ENCODE measurements around the gene CD58. TPM values are rescaled to one million over a fixed set of nuclear protein-coding genes. Genes with fewer than 3 reads are reported as not detected.

Gene CD58
- polyA plus RNA-seq, 1 experiment = 7.3 TPM

GRCh38 chr1:116493484-116494352 lies 77.1 kb downstream of the CD58 start:
- DNase-seq (ENCODE audit: low read depth, low spot score) = no peak
- no peaks in the 10 kb centered on the region; the same call in 1 of the 2 replicates for H3K9me3 ChIP-seq (ENCODE audit: control insufficient read depth, insufficient read depth, low read length)
- H3K27me3 ChIP-seq (ENCODE audit: control insufficient read depth, insufficient read depth, low read length) = peaks cover 3% of the 10 kb centered on the region
- H3K27ac ChIP-seq (ENCODE audit: low read depth, low read length) = no peak overlapping the region
- no peak for TF ChIP-seq CTCF (IDR thresholded peaks at IDR 0.05; ENCODE audit: low read depth, low read length)
- ChIA-PET CTCF (interaction anchor here (0.5 to 10.6 kb wide), 5 partner anchors 9 to 787 kb away, joined by 3 to 184 read pairs (median 11); no protein-coding TSS in a partner anchor), POLR2A (no interaction called here)
- no peak overlapping the region for H3K4me3 ChIP-seq (ENCODE audit: low read depth, low read length)

GRCh38 chr1:116493036-116493435 lies 77.8 kb downstream of the CD58 start:
- no peak for TF ChIP-seq CTCF (IDR thresholded peaks at IDR 0.05; ENCODE audit: low read depth, low read length)
- H3K27ac ChIP-seq (ENCODE audit: low read depth, low read length) = no peak overlapping the region
- POLR2A ChIA-PET = no interaction called here

GRCh38 chr1:116492358-116492811 lies 78.4 kb downstream of the CD58 start:
- ChIA-PET CTCF (interaction anchor here (2.1 to 10.6 kb wide), 2 partner anchors 8 to 353 kb away, joined by 11 to 184 read pairs; no protein-coding TSS in a partner anchor), POLR2A (no interaction called here)
- no peaks in the 10 kb centered on the region; the same call in 1 of the 2 replicates for H3K9me3 ChIP-seq (ENCODE audit: control insufficient read depth, insufficient read depth, low read length)
- H3K27ac ChIP-seq (ENCODE audit: low read depth, low read length) = no peak overlapping the region
- H3K4me3 ChIP-seq (ENCODE audit: low read depth, low read length) = no peak overlapping the region
- TF ChIP-seq CTCF (IDR thresholded peaks at IDR 0.05; ENCODE audit: low read depth, low read length) = no peak
- peaks cover 3% of the 10 kb centered on the region for H3K27me3 ChIP-seq (ENCODE audit: control insufficient read depth, insufficient read depth, low read length)
- DNase-seq (ENCODE audit: low read depth, low spot score) = no peak

More at GRCh38 chr1:116493036-116493435, 77.8 kb downstream of the CD58 start:
- DNase-seq (ENCODE audit: low read depth, low spot score) = no peak
- Histone ChIP-seq H3K9me3 (ENCODE audit: control insufficient read depth, insufficient read depth, low read length) (no peaks in the 10 kb centered on the region; the same call in 1 of the 2 replicates), H3K4me3 (ENCODE audit: low read depth, low read length) (no peak overlapping the region), H3K27me3 (ENCODE audit: control insufficient read depth, insufficient read depth, low read length) (peaks cover 3% of the 10 kb centered on the region)
- CTCF ChIA-PET = interaction anchor here (2.1 to 10.6 kb wide), 2 partner anchors 8 to 354 kb away, joined by 11 to 184 read pairs; no protein-coding TSS in a partner anchor

- Histone ChIP-seq H3K27ac (ENCODE audit: low read depth, low read length) (no peak overlapping the region), H3K27me3 (ENCODE audit: control insufficient read depth, insufficient read depth, low read length) (peaks cover 3% of the 10 kb centered on the region), H3K4me3 (ENCODE audit: low read depth, low read length) (no peak overlapping the region), H3K9me3 (ENCODE audit: control insufficient read depth, insufficient read depth, low read length) (no peaks in the 10 kb centered on the region; the same call in 1 of the 2 replicates)
- ChIA-PET POLR2A (no interaction called here), CTCF (interaction anchor here (2.1 kb wide), 1 partner anchor 353 kb away, joined by 11 read pairs; no protein-coding TSS in a partner anchor)
- no peak for DNase-seq (ENCODE audit: low read depth, low spot score)
- no peak for TF ChIP-seq CTCF (IDR thresholded peaks at IDR 0.05; ENCODE audit: low read depth, low read length)
These were observed 79.0 kb downstream of the CD58 start for GRCh38 chr1:116491700-116492357.
